Eye (tissue), 1 donor: ENCODE results near the gene FAM216B.
"Not testable (repeated sequence)": the region's sequence is repeated elsewhere in the genome, so short reads cannot be mapped to it uniquely, and the experiment has no call there.

Experiments used
- DNase-seq: peaks from one replicate; pipeline ENCODE4 v3.0.0-alpha.2; 2015

FAM216B gene

DNA sequence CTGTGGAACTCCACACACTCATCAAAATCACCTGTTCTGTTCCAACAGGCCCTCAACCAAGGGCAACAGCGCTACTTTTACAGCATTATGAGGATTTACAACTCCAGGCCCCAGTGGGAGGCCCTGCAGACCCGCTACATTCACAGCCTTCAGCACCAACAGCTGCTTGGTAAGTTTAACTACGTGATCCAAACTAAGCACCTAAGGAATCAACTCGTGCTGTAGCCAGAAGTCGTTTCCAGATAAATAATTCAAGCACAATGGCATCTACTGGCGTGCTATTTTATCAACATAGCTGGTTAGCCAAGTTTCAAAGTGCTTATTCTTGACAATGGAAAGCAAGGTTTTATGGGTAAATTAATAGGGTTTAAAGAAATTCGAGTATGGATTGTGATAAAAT, 5.3 kb downstream of the FAM216B start:
- no peak for DNase-seq

DNA sequence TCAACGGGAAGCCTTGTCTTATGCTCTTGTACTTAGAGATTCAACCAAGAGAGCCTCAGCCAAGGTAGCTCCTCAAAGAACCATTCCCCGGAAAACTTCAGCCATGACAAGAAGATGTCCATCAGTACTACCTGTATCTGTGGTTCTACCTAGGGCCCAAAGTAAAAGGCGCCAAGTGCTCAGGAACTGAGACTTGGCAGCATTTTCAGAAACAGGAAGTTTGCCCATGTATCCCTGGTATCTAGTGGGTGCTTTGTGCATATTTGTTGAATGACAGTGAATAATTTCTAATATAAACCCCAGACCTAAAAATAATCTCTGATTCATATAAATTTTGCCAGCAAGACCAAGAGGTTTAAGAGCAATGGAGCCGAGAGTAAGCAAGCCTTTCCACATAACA, 7.2 kb downstream of the FAM216B start:
- no peak for DNase-seq

DNA sequence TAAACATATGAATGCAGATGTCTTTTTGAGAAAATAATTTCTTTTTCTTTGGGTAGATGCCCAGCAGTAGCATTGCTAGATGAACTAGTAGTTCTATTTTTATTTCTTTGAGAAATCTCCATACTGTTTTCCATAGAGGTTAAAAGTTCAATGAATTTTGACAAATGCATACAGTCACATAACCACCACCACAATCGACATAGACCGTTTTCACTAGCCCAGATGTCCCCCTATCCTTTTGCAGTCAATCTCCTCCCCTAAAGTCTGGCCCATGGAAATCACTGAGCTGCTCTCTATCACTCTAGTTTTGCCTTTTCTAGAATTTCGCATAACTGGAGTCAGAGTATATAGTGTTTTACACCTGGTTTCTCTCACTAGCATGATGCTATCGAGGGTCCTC, 10.8 kb downstream of the FAM216B start:
- no peak for DNase-seq

- DNase-seq: no peak
Measured at GRCh38 chr13:42794577-42795275, 13.3 kb downstream of the FAM216B start.

DNA sequence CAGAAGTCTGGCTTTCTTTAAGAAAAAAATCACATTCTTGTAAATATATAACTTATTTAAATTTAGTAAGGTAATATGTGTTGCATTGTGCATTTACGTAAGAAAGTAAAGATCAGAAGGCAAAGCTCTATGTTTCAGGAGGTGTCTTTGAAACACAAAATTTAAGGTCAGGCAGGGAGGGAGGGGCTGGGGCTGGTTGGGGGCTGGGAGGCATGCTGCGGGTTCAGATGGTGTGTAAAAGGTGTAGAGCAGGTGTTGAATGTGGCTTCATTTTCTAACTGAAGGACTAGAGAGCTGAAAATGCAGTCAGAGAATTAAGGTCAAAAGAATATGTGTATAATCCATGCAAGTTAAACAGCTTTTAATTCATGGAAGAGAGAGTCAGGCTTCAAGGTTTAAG, 14.3 kb downstream of the FAM216B start:
- no peak for DNase-seq

- DNase-seq: no peak
Measured at GRCh38 chr13:42796747-42797356, 15.5 kb downstream of the FAM216B start.

GRCh38 chr13:42798118-42798517, 16.7 kb downstream of the FAM216B start:
- DNase-seq: no peak

DNA sequence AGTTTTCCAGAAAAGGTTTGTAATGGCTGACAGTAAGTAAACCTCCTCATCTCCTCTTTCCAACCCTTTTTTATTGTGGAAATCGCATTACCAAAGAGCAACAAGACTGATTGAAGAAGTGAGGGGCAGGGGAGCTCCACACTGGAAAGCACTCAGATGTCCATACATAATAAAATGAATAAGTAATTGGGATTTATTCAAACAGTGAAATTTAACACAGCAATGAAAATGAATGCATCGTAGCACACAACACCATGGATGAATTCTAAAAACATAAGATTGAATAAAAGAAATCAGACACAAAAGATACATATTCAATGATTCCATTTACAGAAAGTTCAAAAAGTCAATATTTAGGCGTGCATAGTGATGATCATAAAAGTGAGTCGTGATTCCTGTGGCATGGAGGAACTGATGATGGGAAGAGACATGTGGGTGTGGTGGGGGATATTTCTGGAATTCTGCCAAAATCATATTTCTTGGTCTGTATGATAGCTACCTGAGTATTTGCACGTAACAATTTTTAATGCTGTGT, 18.8 kb downstream of the FAM216B start:
- no peak for DNase-seq

GRCh38 chr13:42803563-42804204, 22.3 kb downstream of the FAM216B start:
- no peak for DNase-seq

- DNase-seq: no peak
Measured at GRCh38 chr13:42804244-42804874, 23.0 kb downstream of the FAM216B start.

GRCh38 chr13:42807241-42807640, 25.9 kb downstream of the FAM216B start:
- DNase-seq: no peak

GRCh38 chr13:42807866-42808265, 26.5 kb downstream of the FAM216B start:
- DNase-seq: no peak

- DNase-seq: no peak
Measured at GRCh38 chr13:42808341-42808940, 27.1 kb downstream of the FAM216B start.

DNA sequence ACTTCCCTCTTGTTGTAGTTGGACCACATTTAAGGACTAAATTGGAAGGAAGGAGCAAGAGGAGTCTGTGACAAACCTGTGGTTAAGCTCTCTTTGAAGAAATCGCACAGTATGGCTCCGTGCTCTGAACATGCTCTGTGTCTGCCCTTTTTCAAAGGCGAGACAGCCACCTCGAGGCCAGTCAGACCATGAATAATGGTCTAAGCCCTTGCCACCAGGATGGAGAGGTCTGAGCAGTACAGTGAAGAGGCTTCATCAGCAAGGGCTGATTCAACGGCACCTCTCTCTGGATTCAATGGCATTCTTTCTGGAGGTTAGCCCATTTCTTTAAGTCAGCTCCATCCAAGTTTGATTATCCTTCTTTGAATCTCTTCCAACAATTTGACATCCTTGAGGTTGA, 30.9 kb downstream of the FAM216B start:
- DNase-seq: no peak

- peak; percentile 40 for DNase-seq
Measured at GRCh38 chr13:42814868-42815267, 33.5 kb downstream of the FAM216B start.

GRCh38 chr13:42815681-42816080, 34.3 kb downstream of the FAM216B start:
- DNase-seq: no peak

DNA sequence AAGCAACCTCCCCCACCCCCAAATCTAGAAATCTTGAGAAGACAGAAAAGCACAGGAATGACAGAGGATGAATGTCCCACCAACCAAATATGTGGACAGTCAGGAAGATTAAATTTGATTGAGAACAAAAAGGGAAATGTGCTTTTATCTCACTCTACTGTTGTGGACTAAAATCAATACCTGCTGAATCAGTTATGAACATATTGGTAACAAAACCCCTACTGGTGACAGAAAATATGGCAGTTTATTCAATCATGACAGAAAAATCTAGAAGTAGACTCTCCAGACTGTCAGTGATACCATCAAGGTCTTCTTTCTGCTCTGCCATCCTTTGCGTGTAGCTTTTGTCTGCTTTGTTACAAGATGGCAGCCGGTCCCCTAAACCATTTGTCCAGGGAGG, 35.2 kb downstream of the FAM216B start:
- no peak for DNase-seq

- not testable (repeated sequence) for DNase-seq
Measured at GRCh38 chr13:42819687-42820086, 38.3 kb downstream of the FAM216B start.

GRCh38 chr13:42820451-42820850, 39.1 kb downstream of the FAM216B start:
- DNase-seq: no peak

GRCh38 chr13:42821437-42821836, 40.1 kb downstream of the FAM216B start:
- no peak for DNase-seq

DNA sequence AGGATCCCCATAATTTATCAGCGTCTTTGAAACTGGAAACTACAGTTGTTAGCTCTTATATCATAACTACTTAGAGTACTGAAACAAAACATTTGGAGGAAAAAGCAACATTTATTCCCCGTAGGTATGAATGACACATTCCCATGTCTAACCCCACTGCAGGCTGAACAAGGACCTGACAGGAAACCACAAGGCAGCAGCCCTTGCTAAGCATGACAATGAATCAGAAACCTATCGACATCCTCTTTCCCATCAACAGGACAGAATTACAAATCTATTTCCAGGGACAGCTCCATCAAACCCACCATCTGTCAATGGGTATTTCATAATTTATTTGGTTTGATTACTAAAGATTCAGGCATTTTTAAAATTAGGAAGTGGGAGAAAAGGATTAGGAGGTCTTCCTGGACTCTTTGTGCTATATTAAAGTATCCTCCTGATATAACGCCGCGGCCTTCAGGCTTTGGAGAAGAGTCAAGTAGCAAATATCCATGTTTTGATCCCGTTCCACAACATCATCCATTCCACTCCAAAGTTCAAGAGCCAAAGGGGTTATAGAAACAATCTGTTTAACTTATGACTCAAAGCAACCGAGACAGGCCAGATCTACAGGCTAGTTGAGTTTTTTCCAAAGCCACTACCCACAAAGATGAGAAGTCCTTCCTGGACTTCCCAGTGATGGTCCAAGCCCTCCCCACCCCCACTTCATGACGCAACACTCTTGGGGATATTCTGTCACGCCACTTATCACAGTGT, 51.1 kb downstream of the FAM216B start:
- no peak for DNase-seq

DNA sequence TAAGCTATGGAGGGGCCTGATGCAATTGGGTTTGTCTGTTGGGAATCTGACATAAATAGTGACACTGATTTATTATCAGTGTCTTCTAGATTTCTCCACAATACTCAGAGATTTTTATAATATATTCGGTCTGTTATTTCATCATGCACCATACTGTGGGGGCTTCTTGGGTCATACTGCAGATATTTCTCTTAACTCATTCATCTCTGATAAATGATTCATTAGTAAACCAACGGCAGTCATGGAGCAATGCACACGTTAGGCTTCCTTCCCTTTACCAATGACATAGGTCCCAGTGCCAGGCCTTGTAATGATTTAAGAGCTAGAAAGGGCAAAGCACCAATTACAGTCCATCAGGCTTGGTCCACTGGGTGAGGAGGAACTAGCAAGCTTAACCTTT, 53.6 kb downstream of the FAM216B start:
- DNase-seq: no peak
